GM10266 (cell line): ENCODE results near the gene CHRNA9.

ENCODE experiments used
- DNase-seq: peaks from one replicate; pipeline ENCODE4 v3.0.0; 2012; ENCODE audit errors: extremely low spot score
- TF ChIP-seq, protein P1 (sequence below): IDR thresholded peaks from 2 replicates; pipeline ENCODE4 v1.5.1; 2012; ENCODE audit warnings: mild to moderate bottlenecking, low read depth; ENCODE audit not compliant: control insufficient read depth, insufficient read depth; ENCODE audit errors: missing control alignments

CHRNA9 gene

DNA sequence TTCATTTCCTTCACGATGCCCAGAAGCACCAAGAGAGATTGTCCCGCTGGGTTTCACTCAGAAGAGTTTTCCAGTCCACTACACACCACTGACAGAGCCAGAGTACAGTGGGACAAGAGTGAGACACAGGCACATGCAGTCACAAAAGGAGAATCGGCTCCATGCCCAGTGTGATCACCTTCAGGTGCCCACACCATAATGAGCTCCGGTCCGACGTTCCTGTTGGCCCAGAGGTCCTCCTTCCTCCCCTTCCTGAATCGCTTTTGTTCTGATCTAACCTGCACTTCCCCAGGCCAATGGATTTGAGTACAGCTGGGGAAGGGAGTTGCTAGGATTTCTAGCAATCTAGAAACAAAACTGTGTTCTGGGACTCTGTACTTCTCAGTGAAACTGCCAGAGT, 4.6 kb upstream of the CHRNA9 start:
- TF ChIP-seq, protein P1, sequence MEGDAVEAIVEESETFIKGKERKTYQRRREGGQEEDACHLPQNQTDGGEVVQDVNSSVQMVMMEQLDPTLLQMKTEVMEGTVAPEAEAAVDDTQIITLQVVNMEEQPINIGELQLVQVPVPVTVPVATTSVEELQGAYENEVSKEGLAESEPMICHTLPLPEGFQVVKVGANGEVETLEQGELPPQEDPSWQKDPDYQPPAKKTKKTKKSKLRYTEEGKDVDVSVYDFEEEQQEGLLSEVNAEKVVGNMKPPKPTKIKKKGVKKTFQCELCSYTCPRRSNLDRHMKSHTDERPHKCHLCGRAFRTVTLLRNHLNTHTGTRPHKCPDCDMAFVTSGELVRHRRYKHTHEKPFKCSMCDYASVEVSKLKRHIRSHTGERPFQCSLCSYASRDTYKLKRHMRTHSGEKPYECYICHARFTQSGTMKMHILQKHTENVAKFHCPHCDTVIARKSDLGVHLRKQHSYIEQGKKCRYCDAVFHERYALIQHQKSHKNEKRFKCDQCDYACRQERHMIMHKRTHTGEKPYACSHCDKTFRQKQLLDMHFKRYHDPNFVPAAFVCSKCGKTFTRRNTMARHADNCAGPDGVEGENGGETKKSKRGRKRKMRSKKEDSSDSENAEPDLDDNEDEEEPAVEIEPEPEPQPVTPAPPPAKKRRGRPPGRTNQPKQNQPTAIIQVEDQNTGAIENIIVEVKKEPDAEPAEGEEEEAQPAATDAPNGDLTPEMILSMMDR, result no peak
- DNase-seq, result no peak

DNA sequence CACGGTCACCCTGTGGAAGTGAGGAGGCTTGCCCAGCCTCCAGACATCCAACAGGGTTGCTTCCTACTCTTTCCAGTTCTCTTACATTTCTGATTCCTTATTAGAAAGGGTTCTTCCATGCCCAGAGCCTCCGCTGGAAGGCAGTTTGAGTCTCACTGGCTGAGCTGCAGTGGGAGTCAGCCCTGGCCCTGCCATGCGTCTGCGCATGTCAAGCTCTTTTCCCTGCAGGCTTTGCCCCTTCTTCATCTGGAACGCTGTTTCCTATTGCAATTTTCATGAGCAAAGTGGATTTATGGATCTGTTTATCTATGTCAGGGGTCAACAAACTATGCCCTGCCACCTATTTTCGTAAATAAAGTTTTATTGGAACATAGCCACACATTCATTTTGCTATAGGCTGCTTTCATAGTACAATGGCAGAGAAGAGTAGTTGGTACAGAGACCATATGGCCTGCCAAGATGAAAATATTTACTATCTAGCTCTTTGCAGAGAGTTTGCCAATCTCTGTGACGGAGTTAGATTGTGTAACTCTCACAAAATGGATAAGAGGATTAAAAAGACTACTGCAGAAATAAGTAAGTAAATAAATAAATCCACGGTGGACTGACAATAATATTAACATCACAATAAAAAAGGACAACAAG, 3.9 kb upstream of the CHRNA9 start:
- DNase-seq, result no peak
- TF ChIP-seq, protein P1, result no peak

DNA sequence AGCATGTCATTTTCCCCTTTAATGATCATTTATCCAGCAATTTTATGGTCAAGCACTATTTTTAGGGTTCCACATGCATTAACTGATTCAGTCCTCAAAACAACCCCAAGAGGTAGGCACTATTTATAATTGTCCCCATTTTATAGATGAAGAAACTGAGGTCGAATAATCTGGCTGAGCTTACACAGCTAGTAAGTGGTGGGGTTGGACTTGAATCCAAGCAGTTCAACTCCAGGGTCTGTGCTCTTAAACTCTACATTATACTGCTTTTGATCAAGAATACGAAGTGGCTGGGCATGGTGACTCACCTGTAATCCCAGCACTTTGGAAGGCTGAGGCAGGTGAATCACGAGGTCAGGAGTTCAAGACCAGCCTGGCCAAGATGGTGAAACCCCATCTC, 3.2 kb upstream of the CHRNA9 start:
- TF ChIP-seq, protein P1, result no peak
- DNase-seq, result no peak

DNA sequence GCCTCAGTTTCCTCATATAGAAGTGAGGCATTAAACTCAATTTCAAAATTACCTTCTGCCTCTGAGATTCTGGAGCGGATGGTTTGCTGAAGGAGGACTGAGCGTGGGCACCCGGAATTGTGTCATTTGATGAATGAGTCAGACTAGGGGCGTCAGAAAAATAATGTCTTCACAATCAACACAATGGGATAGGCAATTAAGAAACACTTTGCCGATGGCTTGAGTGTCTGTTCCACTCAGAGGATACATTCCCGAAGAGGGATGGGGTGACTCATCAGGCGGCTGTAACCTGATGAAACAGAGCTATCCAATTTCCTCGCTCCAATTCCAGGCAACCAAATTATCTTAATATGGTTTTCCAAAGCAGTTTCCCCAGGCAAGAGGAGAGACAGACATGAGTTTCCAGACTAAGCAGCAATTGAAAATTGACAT, 1.2 kb upstream of the CHRNA9 start:
- TF ChIP-seq, protein P1, result no peak
- DNase-seq, result no peak

DNA sequence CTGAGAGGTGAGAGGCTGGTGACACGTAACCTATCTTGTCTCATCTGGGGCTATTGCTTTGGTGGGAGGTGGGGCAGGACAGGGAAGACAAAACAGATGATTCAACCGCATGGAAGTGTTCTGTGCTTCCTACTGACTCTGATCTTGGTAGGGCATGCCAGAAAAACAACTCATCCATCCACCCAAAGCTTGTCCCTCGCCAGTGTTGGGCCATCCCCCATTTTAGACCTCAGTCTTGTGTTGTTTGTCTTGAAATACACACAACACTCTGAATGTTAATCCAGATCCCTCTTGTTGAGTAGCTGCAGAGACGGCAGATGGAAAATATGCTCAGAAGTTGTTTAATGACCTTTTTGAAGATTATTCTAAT, 377 bp downstream of the CHRNA9 start:
- DNase-seq, result no peak
- TF ChIP-seq, protein P1, result no peak

DNA sequence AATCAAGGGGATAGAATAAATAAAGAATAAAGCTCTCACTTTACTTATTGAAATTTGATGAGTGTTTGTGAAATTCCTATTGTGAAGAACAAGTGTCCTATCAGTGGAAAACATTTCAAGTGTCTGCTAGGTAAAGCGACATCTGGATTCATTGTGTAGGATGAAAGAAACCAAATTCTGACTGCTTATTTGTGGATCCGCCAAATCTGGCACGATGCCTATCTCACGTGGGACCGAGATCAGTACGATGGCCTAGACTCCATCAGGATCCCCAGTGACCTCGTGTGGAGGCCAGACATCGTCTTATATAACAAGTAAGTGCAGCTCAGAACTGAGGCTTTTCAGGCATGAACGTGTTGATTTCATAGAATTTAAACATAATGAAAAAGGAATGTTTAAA, 1.9 kb downstream of the CHRNA9 start:
- TF ChIP-seq, protein P1, result no peak
- DNase-seq, result no peak

DNA sequence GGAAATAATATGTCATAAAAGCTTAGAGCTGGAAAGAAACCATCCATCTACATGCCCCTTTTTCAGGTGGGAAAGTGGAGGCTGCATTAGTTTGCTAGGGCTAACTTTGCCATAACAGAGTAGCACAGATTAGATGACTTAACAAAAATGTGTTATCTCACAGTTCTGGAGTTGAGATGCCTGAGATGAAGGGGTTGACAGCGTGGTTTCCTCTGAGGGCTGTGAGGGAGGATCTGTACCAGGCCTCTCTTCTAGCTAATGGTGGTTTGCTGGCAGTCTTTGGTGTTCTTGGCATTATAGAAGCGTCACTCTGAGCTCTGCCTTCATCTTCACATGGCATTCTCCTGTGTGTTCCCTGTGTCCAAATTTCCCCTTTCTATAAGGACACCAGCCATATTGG, 2.4 kb downstream of the CHRNA9 start:
- no peak for DNase-seq
- TF ChIP-seq, protein P1, result no peak
